ENCODE results near the gene NUP214.
"Not testable (repeated sequence)": the region's sequence is repeated elsewhere in the genome, so short reads cannot be mapped to it uniquely, and the experiment has no call there.

NUP214 gene

DNA sequence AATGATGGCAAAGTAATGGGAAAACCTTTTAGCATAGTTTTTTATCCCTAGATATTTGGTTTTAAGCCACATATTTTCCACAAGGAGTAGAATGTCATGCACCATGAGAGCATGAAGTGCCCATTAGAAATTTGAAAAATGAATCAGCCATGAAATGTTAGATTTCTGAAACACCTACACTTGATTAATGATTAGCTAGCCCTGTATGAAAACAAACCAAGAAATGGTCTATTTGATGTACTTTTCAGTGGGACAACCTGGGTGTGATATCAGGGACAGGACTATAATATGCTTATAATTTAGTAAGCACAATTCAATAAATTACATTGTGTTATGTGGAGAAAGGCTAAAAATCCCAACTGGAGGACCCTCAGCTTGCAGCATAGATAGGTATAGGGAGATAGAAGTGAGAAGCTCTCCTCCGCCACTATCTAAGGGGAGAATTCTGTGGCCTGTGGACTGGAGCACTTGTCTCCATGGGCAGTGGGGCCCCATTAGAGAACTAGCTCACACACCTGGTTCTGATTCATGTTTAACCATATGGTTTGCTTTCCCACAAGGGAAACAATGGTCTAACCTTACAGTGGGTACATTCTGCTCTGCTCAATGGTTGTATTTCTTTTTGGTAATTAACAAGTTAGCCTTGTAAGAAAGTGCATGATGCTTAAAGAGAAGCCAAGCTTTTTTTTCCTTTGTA is 35.2 kb downstream of the NUP214 start:
- DNase-seq (ENCODE audit: low spot score), result no peak

- no peak for DNase-seq (ENCODE audit: low spot score)
Observed at GRCh38 chr9:131161585-131161984, 36.2 kb downstream of the NUP214 start.

DNA sequence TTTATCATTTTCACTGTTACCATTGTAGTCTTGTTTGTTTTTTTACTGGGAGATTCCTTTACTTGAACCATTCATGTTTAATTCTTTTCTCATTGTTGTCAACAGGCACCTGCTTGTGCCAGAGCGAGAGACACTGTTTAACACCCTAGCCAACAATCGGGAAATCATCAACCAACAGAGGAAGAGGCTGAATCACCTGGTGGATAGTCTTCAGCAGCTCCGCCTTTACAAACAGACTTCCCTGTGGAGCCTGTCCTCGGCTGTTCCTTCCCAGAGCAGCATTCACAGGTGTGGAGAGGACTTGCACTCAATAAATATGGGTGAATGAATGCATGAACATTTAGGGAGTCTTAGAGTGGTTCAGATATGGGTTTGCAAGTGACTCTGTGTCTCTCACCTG is 37.5 kb downstream of the NUP214 start:
- DNase-seq (ENCODE audit: low spot score), result no peak

DNA sequence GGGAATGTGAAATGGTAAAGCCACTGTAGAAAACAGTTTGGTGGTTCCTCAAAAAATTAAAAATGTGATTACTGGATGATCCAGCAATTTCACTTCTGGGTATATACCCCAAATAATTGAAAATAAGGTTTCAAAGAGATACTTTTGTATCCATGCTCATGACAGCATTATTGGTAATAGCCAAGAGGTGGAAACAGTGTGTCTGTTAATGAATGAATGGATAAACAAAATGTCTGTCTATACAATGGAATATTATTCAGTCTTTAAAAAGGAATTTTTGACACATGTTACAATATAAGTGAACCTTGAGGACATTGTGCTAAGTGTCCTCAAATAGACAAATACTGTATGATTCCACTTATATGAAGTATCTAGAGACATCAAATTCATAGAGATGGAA is 40.1 kb downstream of the NUP214 start:
- no peak for DNase-seq (ENCODE audit: low spot score)

GRCh38 chr9:131167146-131167692 is 41.8 kb downstream of the NUP214 start:
- DNase-seq (ENCODE audit: low spot score), result no peak

DNA sequence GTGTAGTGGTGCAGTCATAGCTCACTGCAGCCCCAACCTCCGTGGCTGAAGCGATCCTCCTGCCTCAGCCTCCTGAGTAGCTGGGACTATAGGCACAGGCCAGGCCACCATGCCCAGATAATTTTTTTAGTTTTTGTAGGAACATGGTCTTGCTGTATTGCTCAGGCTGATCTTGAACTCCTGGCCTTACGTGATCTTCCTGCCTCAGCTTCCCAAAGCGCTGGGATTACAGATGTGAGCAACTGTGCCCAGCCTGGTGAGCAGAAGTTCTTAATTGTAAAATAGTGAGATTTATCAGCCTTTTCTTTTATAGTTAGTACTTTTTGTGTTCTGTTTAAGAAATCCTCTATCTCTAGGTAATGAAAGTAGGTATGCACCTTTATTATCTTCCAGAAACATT is 42.5 kb downstream of the NUP214 start:
- no peak for DNase-seq (ENCODE audit: low spot score)

DNA sequence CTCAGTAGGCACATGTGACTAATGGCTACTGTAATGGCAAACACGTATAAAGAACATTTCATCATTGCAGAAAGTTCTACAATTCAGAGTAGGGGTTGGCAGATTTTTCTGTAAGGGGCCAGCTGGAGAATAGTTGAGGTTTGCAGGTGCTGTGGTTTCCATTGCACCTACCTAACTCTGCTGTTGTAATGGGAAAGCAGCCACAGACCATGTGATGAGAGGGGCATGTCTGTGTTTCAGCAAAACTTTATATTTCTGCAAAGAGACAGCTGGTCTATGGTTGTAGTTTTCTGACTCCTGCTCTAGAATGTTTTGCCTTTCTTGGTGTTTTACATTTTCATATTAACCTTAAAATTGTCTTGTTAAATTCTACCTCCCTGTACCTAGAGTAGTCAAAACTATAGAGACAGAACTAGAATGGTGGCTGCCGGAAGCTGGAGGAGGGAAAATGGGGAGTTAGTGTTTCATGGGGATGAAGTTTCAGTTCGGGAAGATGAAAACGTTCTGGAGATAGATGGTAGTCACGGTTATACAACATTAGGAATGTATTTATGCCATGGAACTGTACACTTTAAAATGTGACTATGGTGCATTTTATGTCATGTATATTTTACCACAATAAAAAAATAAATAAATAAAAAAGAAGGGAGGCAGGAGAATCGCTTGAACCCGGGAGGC is 44.3 kb downstream of the NUP214 start:
- DNase-seq (ENCODE audit: low spot score), result no peak

GRCh38 chr9:131173995-131174394 is 48.6 kb downstream of the NUP214 start:
- no peak for DNase-seq (ENCODE audit: low spot score)

DNA sequence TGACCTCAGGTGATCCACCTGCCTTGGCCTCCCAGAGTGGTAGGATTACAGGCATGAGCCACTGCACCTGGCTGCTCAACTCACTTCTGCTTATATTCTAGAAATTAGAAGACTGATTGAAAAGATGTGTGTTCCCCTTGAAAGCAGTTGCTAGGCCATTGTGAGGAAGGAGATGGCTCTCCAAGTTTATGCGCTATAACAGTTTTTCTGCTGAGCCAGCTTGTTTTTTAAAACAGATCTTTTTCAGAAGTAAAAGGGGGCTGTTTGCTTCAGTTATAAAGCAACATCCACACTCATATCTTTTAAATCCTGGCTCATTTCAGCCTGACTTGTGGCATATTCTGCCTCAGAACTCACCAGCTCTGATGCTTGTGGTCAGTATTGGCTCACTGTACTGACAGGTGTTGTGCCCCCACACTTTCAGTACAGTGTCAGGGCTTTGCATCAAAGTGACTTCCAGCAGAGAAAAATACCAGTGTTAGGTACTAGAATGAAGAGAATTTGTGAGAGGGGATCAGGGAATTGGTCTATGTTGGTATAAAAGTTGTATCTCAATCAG is 49.4 kb downstream of the NUP214 start:
- peak; percentile 36 for DNase-seq (ENCODE audit: low spot score)

GRCh38 chr9:131177898-131178297 is 52.5 kb downstream of the NUP214 start:
- no peak for DNase-seq (ENCODE audit: low spot score)

- peak; percentile 80 for DNase-seq (ENCODE audit: low spot score)
Observed at GRCh38 chr9:131178382-131178781, 53.0 kb downstream of the NUP214 start.

GRCh38 chr9:131178926-131179325 is 53.5 kb downstream of the NUP214 start:
- DNase-seq (ENCODE audit: low spot score), result no peak

GRCh38 chr9:131179561-131180219 is 54.3 kb downstream of the NUP214 start:
- no peak for DNase-seq (ENCODE audit: low spot score)

GRCh38 chr9:131180454-131180853 is 55.1 kb downstream of the NUP214 start:
- no peak for DNase-seq (ENCODE audit: low spot score)

DNA sequence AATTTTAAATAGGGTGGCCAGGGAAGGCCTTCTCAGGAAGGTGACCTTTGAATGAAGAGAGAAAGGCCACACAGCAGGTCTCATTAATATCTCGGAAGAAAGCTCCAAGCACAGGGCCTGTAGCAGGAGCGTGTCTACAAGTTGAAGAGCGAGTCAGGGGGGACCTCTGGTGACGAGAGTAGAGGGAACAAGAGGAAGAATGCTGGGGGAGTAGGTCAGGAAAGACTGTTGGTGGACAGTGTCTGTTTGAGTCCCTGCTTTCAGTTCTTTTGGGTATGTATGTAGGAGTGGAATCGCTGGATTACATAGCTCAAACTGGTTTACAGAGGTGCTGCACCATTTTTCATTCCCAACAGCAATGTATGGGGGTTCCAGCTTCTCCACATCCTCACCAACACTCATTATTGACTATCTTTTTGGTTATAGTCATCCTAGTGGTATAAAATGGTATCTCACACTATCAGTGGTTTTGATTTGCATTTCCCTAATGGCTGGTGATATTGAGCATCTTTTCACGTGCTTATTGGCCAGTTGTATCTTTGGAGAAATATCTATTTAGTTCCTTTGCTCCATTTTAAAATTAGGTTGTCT is 55.8 kb downstream of the NUP214 start:
- DNase-seq (ENCODE audit: low spot score), result no peak

DNA sequence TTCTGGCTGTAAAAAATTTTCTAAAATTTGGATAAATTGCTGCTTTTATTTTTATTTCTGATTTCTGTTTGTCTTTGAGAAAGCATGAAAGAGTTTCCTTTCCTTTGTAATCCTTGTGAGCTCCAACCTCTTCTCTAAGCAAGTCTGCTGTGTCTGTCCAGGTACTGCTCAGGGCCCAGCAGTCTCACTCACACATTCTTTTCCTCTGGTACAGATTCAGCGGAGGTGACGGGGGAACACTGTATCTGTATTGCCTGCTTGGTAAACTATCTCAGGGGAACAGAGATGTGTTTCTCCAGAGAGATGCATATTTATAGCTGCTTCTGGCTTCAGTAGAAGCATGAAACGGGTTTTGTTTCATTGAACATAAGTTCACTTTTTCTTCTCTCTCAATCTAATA is 60.5 kb downstream of the NUP214 start:
- no peak for DNase-seq (ENCODE audit: low spot score)

- DNase-seq (ENCODE audit: low spot score), result no peak
Observed at GRCh38 chr9:131186622-131187021, 61.2 kb downstream of the NUP214 start.

DNA sequence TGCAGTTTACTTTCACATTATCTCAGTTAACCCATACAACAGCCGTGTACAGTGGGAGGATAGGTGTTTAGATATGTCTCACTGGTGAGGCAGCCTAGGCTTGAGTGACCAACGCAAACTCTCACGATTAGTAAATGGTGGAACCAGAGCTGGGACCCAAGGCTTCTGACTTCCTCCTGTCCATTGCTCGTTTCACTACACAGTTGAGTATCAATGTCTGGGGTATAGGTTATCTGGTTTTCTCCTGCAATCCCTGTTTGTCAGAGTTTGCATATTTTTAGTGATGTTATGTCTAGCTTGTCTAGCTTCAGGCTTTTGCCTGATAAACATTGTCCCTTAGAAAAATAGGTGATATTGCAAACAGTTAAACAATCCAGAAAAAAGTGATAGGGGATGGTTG is 62.6 kb downstream of the NUP214 start:
- no peak for DNase-seq (ENCODE audit: low spot score)

DNA sequence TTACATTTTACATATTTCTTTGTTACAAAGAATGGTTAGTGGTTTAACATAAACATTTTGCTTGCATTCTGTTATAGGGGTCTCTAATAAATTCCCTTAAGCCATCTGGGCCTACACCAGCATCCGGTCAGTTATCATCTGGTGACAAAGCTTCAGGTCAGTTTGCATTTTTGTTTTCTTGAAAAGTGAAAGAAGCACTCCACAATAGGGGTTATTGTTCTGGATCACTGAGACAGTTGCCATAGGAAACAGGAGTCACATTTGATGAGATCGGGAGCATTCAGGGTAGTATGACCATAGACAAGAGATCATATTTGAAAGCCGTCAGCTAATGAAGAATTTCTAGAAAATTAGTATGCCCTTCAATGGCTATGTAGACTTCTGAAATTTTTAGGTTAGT is 63.6 kb downstream of the NUP214 start:
- no peak for DNase-seq (ENCODE audit: low spot score)

- DNase-seq (ENCODE audit: low spot score), result no peak
Observed at GRCh38 chr9:131190191-131190590, 64.8 kb downstream of the NUP214 start.

DNA sequence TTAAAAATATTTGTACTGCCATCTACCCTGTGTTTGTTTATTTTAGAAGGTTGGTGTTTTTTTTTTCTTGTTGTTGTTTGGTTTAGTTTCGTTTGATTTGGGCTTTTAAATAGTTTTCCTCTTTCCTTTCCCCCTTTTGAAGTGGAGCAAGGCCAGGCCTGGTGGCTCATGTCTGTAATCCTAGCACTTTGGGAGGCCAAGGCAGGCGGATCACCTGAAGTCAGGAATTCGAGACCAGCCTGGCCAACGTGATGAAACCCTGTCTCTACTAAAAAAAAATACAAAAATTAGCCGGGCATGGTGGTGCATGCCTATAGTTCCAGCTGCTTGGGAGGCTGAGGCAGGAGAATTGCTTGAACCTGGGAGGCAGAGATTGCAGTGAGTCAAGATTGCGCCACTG is 65.6 kb downstream of the NUP214 start:
- not testable (repeated sequence) for DNase-seq (ENCODE audit: low spot score)

- no peak for DNase-seq (ENCODE audit: low spot score)
Observed at GRCh38 chr9:131191857-131192256, 66.5 kb downstream of the NUP214 start.
